H1 (cell line): ENCODE data around the gene RALGAPA2. TPM values are rescaled to one million over a fixed set of nuclear protein-coding genes. Genes with fewer than 3 reads are reported as not detected.

ENCODE experiments used
- CEBPB ChIP-seq: IDR thresholded peaks from 2 replicates; pipeline ENCODE4 v1.6.1; 2012; ENCODE audit warnings: low read depth, low read length
- CHD7 ChIP-seq: fragments of 300-600 bp; sonication (generic); IDR thresholded peaks from 2 replicates; pipeline ENCODE4 v1.7.1; 2012; ENCODE audit warnings: low read length, moderate library complexity, mild to moderate bottlenecking, inconsistent platforms; ENCODE audit not compliant: insufficient replicate concordance
- EGR1 ChIP-seq: IDR thresholded peaks from 2 replicates; pipeline ENCODE4 v1.6.1; 2011; ENCODE audit warnings: low read depth, low read length, borderline replicate concordance
- EZH2 ChIP-seq: fragments of 200-600 bp; sonication (generic); IDR thresholded peaks from 2 replicates; pipeline ENCODE4 v1.7.1; 2012; ENCODE audit warnings: low read depth, mild to moderate bottlenecking, moderate library complexity, low read length, inconsistent platforms; ENCODE audit not compliant: severe bottlenecking
- HDAC6 ChIP-seq: IDR thresholded peaks from one replicate; pipeline ENCODE4 v1.7.1; 2012; ENCODE audit warnings: low read depth, mild to moderate bottlenecking, inconsistent platforms, low read length, moderate library complexity
- KDM5A ChIP-seq: fragments of 200-600 bp; IDR thresholded peaks from 2 replicates; pipeline ENCODE4 v1.7.1; 2012; ENCODE audit warnings: mild to moderate bottlenecking, low read length, inconsistent platforms, mixed read lengths
- NRF1 ChIP-seq: IDR thresholded peaks from 2 replicates; pipeline ENCODE4 v1.6.1; 2011; ENCODE audit warnings: mild to moderate bottlenecking, low read depth, low read length, improper control_type of control experiment
- POLR2AphosphoS5 ChIP-seq: IDR thresholded peaks from 2 replicates; pipeline ENCODE4 v1.6.1; 2011; ENCODE audit warnings: low read depth, low read length
- RBBP5 ChIP-seq: IDR thresholded peaks from 2 replicates; pipeline ENCODE4 v1.7.1; 2012; ENCODE audit warnings: low read depth, mild to moderate bottlenecking, inconsistent platforms, low read length, moderate library complexity, borderline replicate concordance
- SP2 ChIP-seq: IDR thresholded peaks from 2 replicates; pipeline ENCODE4 v1.6.1; 2012; ENCODE audit warnings: mild to moderate bottlenecking, low read length, inconsistent platforms
- polyA plus RNA-seq, 7 experiments: library from polyadenylated mRNA; depleted of rRNA in 3 of 7; stranded (reverse) in 5 of 7; unstranded in 2 of 7; fragments of >200 nt in 5 of 7; fragments of 200-250 nt in 2 of 7; gene quantifications; 1 replicate in 5 of 7; 2 replicates in 1 of 7; 4 replicates in 1 of 7; pipeline versions ENCODE4 v1.2.1 to v1.2.3, GENCODE V29; 2011 to 2013; ENCODE audit warnings: missing spikeins in 2 of 7, mixed read lengths in 2 of 7
- total RNA-seq: library from RNA; stranded (reverse); fragmentation: NEBNext Ultra II Directional; extraction: Animal tissue kit (Norgen Biotek cat#: 25700); gene quantifications from 2 replicates; pipeline ENCODE4 v1.2.1, GENCODE V29; 2021

Gene RALGAPA2
- total and polyA plus RNA-seq, 2 of the 8 experiments (the other 6 are each of a cell fraction or from before 2014, with no cell fraction given): 5.1 to 25.5 TPM

- TF ChIP-seq CHD7 (no peak), RBBP5 (no peak), KDM5A (no peak), HDAC6 (no peak), EGR1 (no peak), EZH2 (no peak), SP2 (no peak), NRF1 (no peak), CEBPB (no peak), POLR2AphosphoS5 (no peak)
These were observed 319.0 kb downstream of the RALGAPA2 start (continued) for GRCh38 chr20:20393207-20394120.
